HFF-Myc (cell line): Measurements from ENCODE around the gene SNRK.
A peak's percentile ranks its signal among the peaks of the same experiment; 100 is the strongest.

Source experiments
- DNase-seq: peaks from one replicate; pipeline ENCODE4 v3.0.0-alpha.2; 2011; ENCODE audit warnings: low read depth; ENCODE audit errors: extremely low read depth
- H3K4me3 ChIP-seq: replicated peaks from 2 replicates; pipeline ENCODE4 v1.5.1; 2011; ENCODE audit warnings: low read depth, mild to moderate bottlenecking, control low read depth, low read length
- TF ChIP-seq, protein P1 (sequence below): IDR thresholded peaks from 2 replicates; pipeline ENCODE4 v1.5.1; 2012; ENCODE audit warnings: mild to moderate bottlenecking, low read depth, low read length, control low read depth; ENCODE audit errors: missing control alignments

The SNRK gene, protein sequence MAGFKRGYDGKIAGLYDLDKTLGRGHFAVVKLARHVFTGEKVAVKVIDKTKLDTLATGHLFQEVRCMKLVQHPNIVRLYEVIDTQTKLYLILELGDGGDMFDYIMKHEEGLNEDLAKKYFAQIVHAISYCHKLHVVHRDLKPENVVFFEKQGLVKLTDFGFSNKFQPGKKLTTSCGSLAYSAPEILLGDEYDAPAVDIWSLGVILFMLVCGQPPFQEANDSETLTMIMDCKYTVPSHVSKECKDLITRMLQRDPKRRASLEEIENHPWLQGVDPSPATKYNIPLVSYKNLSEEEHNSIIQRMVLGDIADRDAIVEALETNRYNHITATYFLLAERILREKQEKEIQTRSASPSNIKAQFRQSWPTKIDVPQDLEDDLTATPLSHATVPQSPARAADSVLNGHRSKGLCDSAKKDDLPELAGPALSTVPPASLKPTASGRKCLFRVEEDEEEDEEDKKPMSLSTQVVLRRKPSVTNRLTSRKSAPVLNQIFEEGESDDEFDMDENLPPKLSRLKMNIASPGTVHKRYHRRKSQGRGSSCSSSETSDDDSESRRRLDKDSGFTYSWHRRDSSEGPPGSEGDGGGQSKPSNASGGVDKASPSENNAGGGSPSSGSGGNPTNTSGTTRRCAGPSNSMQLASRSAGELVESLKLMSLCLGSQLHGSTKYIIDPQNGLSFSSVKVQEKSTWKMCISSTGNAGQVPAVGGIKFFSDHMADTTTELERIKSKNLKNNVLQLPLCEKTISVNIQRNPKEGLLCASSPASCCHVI

DNA sequence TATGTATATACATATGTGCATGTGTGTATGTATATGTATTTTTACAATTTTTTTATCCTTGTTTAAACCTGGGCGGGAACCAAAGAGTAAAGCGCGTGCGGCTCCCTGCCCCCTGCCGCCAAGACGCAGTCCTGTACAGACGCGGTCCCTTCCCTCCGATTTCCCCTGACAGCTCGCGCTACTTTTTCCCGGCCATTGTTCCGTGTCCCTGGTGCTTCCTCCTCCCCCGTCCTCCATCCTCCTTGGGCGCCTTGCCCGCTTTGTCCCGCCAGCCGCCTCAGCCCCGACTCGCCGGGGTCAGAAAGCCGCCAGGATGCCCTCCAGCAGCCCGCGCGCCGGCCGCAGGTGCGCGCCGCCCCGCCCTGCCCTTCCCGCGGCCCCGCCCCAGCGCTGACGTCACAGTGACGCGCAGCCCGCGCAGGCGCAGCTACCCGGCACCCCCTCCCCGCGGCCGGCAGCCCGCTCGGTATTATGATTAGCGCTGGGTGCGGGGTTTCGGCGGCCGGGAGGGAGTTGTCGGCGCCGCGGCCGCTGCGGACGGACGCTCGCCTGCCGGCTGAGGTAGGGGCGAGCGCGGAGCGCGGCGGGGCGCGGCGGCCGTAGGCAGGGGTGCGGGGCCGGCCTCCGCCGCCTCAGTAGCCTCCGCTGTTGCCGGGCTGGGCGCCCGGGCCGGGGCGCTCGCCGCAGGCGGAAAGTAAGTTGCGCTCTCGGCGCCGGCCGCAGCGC lies at the start of gene SNRK:
Gene SNRK, plus strand, starts transcription at position 426 of the 726 bp plus-strand sequence. CDS start 16,664 bp downstream, outside the sequence.
- DNase-seq, result peak; percentile 26
- TF ChIP-seq, protein P1, sequence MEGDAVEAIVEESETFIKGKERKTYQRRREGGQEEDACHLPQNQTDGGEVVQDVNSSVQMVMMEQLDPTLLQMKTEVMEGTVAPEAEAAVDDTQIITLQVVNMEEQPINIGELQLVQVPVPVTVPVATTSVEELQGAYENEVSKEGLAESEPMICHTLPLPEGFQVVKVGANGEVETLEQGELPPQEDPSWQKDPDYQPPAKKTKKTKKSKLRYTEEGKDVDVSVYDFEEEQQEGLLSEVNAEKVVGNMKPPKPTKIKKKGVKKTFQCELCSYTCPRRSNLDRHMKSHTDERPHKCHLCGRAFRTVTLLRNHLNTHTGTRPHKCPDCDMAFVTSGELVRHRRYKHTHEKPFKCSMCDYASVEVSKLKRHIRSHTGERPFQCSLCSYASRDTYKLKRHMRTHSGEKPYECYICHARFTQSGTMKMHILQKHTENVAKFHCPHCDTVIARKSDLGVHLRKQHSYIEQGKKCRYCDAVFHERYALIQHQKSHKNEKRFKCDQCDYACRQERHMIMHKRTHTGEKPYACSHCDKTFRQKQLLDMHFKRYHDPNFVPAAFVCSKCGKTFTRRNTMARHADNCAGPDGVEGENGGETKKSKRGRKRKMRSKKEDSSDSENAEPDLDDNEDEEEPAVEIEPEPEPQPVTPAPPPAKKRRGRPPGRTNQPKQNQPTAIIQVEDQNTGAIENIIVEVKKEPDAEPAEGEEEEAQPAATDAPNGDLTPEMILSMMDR, result peak; percentile 25
- peak within 1 kb of the TSS; percentile 64 for H3K4me3 ChIP-seq

DNA sequence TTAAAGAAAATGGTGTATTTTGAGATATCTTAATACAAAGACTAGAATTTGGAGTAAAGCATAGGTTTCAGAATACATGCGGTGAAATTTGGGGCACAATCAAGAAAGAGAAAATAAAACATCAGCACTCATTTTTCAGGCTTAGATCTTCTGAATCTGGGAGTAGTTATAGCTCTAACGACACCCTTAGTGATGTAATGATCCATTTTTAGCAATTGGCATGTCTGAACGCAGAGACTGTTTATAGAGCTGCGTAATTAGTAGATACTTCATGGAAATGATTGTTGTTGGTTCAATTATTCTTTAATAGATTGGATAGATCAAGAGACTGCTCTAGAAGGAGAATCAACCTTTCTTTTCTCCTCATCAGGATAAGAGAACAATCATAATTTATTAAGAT lies 47.5 kb upstream of the SNRK start:
- TF ChIP-seq, protein P1, result no peak
- DNase-seq, result no peak
- no peak overlapping the region for H3K4me3 ChIP-seq

- TF ChIP-seq, protein P1, result no peak
- H3K4me3 ChIP-seq, result no peak overlapping the region
- no peak for DNase-seq
These were observed 46.6 kb upstream of the SNRK start for GRCh38 chr3:43239755-43240154.

- no peak overlapping the region for H3K4me3 ChIP-seq
- no peak for DNase-seq
- TF ChIP-seq, protein P1, result no peak
These were observed 42.5 kb upstream of the SNRK start for GRCh38 chr3:43243590-43244587.

- TF ChIP-seq, protein P1, result no peak
- H3K4me3 ChIP-seq, result no peak overlapping the region
- DNase-seq, result no peak
These were observed 41.6 kb upstream of the SNRK start for GRCh38 chr3:43244694-43245093.

DNA sequence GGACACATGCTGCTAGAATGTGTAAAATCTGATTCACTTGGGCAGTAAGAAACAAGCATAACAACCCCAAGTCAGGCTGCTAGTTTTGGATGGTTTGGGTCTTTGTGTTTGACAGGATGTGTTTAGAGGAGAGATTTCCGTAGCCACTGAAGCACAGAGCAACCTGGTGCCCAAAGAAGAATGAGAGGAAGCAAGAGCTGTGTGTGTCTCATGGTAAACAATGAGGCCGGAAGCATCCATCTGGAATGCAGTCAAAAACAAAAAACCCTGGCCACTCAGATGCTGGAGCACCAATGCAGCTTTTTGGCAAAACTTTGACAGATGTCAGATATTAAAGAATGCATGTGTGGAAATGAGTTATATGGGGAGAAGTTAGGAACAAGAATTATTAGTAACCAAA lies 39.4 kb upstream of the SNRK start:
- H3K4me3 ChIP-seq, result no peak overlapping the region
- DNase-seq, result no peak
- TF ChIP-seq, protein P1, result no peak
